Testis (tissue), 2 donors: ENCODE data around the gene DGKD.

ENCODE experiments used
- POLR2A ChIP-seq: fragments of 450-650 bp; IDR thresholded peaks from one replicate; pipeline ENCODE4 v1.6.1; 2017; ENCODE audit warnings: antibody characterized with exemption, mild to moderate bottlenecking, moderate library complexity
- TF ChIP-seq, protein P1 (sequence below), 3 experiments: fragments of 450-650 bp in 2 of 3; fragments of 200-600 bp in 1 of 3; sonication (generic) in 1 of 3; IDR thresholded peaks; one replicate each; pipeline ENCODE4 v1.5.1; 2016 to 2019; ENCODE audit warnings: antibody characterized with exemption in 3 of 3, mild to moderate bottlenecking in 2 of 3, moderate library complexity in 1 of 3

DNA sequence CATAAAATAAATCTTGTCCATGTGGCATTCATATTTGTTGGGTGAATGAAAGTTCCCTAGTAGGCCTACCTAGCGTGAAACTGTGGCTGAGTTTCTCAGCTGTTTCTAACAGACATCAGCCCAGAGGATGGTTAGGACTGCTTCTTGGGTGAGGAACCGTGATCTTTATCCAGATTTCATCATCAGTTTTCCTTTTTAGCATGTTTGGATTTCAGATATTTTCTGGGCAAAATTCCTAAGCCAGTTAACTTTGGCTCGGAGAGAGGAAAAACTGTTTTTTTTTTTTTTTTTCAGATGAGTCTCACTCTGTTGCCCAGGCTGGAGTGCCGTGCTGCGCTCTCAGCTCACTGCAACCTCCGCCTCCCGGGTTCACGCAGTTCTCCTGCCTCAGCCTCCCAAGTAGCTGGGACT, 53.5 kb downstream of the DGKD start:
- TF ChIP-seq POLR2A = no peak
- TF ChIP-seq, protein P1, sequence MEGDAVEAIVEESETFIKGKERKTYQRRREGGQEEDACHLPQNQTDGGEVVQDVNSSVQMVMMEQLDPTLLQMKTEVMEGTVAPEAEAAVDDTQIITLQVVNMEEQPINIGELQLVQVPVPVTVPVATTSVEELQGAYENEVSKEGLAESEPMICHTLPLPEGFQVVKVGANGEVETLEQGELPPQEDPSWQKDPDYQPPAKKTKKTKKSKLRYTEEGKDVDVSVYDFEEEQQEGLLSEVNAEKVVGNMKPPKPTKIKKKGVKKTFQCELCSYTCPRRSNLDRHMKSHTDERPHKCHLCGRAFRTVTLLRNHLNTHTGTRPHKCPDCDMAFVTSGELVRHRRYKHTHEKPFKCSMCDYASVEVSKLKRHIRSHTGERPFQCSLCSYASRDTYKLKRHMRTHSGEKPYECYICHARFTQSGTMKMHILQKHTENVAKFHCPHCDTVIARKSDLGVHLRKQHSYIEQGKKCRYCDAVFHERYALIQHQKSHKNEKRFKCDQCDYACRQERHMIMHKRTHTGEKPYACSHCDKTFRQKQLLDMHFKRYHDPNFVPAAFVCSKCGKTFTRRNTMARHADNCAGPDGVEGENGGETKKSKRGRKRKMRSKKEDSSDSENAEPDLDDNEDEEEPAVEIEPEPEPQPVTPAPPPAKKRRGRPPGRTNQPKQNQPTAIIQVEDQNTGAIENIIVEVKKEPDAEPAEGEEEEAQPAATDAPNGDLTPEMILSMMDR (IDR thresholded peaks at IDR 0.05) = no peak
